Activated CD4-positive, CD25-positive, alpha-beta regulatory T cell treated with anti-CD3 and anti-CD28 coated beads, Interleukin-2, amount 50 U/mL, for 72 hours (primary cell): Measurements from ENCODE around the gene TBC1D9.

ENCODE experiments used
- DNase-seq: peaks from one replicate; pipeline ENCODE4 v3.0.0; 2021

Gene TBC1D9

GRCh38 chr4:140609548-140610425 is 146.4 kb downstream of the TBC1D9 start:
- no peak for DNase-seq

- no peak for DNase-seq
These were observed 148.3 kb downstream of the TBC1D9 start for GRCh38 chr4:140607852-140608251.

GRCh38 chr4:140604544-140604943 is 151.6 kb downstream of the TBC1D9 start:
- DNase-seq: no peak

- no peak for DNase-seq
These were observed 152.9 kb downstream of the TBC1D9 start for GRCh38 chr4:140603286-140603685.

- DNase-seq: no peak
These were observed 153.5 kb downstream of the TBC1D9 start for GRCh38 chr4:140602714-140603113.

GRCh38 chr4:140600408-140600807 is 155.8 kb downstream of the TBC1D9 start:
- no peak for DNase-seq

- no peak for DNase-seq
These were observed 161.1 kb downstream of the TBC1D9 start for GRCh38 chr4:140595065-140595464.

- no peak for DNase-seq
These were observed 171.7 kb downstream of the TBC1D9 start for GRCh38 chr4:140584439-140584838.

- no peak for DNase-seq
These were observed 175.1 kb downstream of the TBC1D9 start for GRCh38 chr4:140581078-140581477.

GRCh38 chr4:140579278-140579677 is 176.9 kb downstream of the TBC1D9 start:
- DNase-seq: no peak

- no peak for DNase-seq
These were observed 180.7 kb downstream of the TBC1D9 start for GRCh38 chr4:140575489-140575888.

GRCh38 chr4:140571620-140572019 is 184.6 kb downstream of the TBC1D9 start:
- DNase-seq: no peak
